EL (cell line): ENCODE data around the gene PLCB3.
"Not testable (repeated sequence)": the region's sequence is repeated elsewhere in the genome, so short reads cannot be mapped to it uniquely, and the experiment has no call there.

ENCODE experiments used
- DNase-seq: peaks from one replicate; pipeline ENCODE4 v3.0.0-alpha.2; 2016

Gene PLCB3

GRCh38 chr11:64306563-64306875 lies 55.2 kb downstream of the PLCB3 start:
- DNase-seq = no peak

GRCh38 chr11:64306876-64307622 lies 55.7 kb downstream of the PLCB3 start:
- DNase-seq = no peak

GRCh38 chr11:64307795-64308194 lies 56.5 kb downstream of the PLCB3 start:
- DNase-seq = not testable (repeated sequence)

DNA sequence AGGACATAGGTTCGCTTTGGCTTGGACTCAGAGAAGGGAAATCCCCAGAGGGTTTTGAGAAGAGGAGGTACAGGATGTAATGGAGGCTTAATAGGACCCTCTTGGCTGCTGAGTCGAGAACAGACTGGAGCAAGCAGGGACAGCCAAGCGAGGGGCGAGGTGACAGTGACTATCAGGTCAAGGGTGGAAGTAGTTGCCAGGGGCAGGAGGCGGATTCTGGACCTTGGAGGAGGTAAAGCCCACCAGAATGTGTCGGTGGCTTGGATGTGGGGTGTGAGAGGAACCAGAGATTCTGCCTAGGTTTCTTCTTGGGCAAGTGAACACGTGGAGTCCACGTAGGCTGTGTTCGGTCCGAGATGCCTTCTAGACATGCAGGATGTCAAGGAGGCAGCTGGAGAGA lies 61.6 kb downstream of the PLCB3 start:
- DNase-seq = no peak

- no peak for DNase-seq
These were observed 62.3 kb downstream of the PLCB3 start for GRCh38 chr11:64313491-64314145.

DNA sequence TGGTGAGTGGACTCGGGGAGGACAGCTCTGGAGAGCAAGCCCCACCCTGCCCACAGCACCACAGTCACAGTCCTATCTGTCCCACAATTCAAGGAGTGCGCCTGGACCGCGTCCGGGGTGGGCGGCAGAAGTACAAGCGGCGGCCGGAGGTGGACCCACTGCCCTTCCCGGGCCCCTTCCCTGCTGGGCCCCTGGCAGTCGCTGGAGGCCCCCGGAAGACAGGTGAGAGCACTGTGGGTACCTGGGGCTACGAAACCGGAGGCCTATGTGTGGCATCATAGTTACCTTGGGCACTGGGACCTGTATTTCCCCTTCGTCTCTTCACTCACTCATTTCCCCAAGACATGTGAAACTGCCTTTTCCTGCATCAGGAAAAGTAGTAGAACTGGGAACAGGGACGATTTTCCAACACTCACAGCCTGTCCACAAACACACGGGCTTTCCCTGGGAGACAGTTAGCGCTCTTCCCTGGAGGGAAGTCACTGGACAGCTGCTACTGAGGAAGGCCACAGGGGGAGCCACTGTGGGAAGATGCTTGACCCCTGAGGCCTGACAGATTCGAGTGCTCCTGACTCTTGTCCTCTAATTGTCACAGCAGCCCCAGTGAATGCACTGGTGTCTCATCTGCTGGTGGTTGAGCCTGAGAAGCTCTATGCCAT lies 62.9 kb downstream of the PLCB3 start:
- DNase-seq = no peak

GRCh38 chr11:64314805-64315561 lies 63.7 kb downstream of the PLCB3 start:
- DNase-seq = no peak

GRCh38 chr11:64315667-64316526 lies 64.6 kb downstream of the PLCB3 start:
- DNase-seq = not testable (repeated sequence)

- DNase-seq = no peak
These were observed 65.5 kb downstream of the PLCB3 start for GRCh38 chr11:64316672-64317324.

- peak; percentile 97 for DNase-seq
These were observed 66.1 kb downstream of the PLCB3 start, which contains the start of gene TRMT112 for GRCh38 chr11:64317325-64317960. TRMT112 (minus strand) TSS chr11:64317559; CDS start chr11:64317526, 33 bp downstream.

DNA sequence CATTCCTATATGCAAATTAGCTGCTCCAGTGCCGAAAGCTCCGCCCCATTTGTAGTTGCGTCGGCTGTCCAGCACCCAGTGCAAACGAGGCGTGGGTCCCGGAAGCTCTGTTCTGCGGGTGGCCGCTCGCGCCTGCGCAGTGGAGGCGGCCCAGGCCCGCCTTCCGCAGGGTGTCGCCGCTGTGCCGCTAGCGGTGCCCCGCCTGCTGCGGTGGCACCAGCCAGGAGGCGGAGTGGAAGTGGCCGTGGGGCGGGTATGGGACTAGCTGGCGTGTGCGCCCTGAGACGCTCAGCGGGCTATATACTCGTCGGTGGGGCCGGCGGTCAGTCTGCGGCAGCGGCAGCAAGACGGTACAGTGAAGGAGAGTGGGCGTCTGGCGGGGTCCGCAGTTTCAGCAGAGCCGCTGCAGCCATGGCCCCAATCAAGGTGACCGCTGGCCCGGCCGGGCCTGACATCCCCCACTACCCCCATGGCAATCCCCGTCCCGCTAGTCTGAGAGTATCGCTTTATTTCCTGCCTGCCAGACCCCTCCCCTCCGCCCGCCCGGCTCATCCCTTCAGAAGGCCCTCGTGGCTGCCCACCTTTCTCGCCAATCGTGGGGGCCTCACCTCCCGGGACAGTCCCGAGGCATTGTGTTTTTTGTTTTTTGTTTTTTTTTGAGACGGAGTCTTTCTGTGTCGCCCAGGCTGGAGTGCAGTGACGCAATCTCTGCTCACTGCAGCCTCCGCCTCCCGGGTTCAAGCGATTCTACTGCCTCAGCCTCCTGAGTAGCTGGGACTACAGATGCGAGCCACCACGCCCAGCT lies 66.8 kb downstream of the PLCB3 start, which contains the start of gene PRDX5:
TSS of gene PRDX5 (plus strand) at position 161 of the 805 bp plus-strand sequence. CDS start at position 256, 95 bp downstream.
- DNase-seq = peak; percentile 97
